Activated naive CD8-positive, alpha-beta T cell treated with anti-CD3 and anti-CD28 coated beads for 36 hours (primary cell): ENCODE data around the gene TMEM72. TPM values are rescaled to one million over a fixed set of nuclear protein-coding genes. Genes with fewer than 3 reads are reported as not detected.

Source experiments
- DNase-seq: peaks from one replicate; pipeline ENCODE4 v3.0.0; 2021
- H3K27ac Mint-ChIP-seq: one replicate; pipeline ENCODE4 v1.8.0; 2022; ENCODE audit warnings: mild to moderate bottlenecking, moderate library complexity, mixed read lengths
- H3K27me3 Mint-ChIP-seq: one replicate; pipeline ENCODE4 v1.8.0; 2022; ENCODE audit warnings: mild to moderate bottlenecking, mixed read lengths
- H3K36me3 Mint-ChIP-seq: one replicate; pipeline ENCODE4 v1.8.0; 2021; ENCODE audit warnings: mild to moderate bottlenecking, mixed read lengths
- H3K4me1 Mint-ChIP-seq: one replicate; pipeline ENCODE4 v1.8.0; 2021; ENCODE audit warnings: mixed read lengths
- H3K4me3 Mint-ChIP-seq: one replicate; pipeline ENCODE4 v1.8.0; 2022; ENCODE audit warnings: mild to moderate bottlenecking, moderate library complexity, mixed read lengths
- H3K9me3 Mint-ChIP-seq: one replicate; pipeline ENCODE4 v1.8.0; 2022; ENCODE audit warnings: mixed read lengths
- total RNA-seq, 2 experiments: library from RNA; stranded (reverse); gene quantifications; one replicate each; pipeline ENCODE4 v1.2.3, GENCODE V29; 2021

The TMEM72 gene
- total RNA-seq, 2 experiments from 2014 or later: not detected

- no peaks in the 10 kb centered on the region for H3K9me3 Mint-ChIP-seq
- H3K27me3 Mint-ChIP-seq: no peaks in the 10 kb centered on the region
- DNase-seq: no peak
- H3K4me3 Mint-ChIP-seq: no peak overlapping the region
- no peak overlapping the region for H3K27ac Mint-ChIP-seq
- no peaks in the 10 kb centered on the region for H3K36me3 Mint-ChIP-seq
- peaks cover 20% of the 10 kb centered on the region for H3K4me1 Mint-ChIP-seq
Measured at GRCh38 chr10:44977287-44978212, 66.4 kb downstream of the TMEM72 start.

GRCh38 chr10:44978213-44978569 lies 67.1 kb downstream of the TMEM72 start:
- no peak for DNase-seq
- H3K27ac Mint-ChIP-seq: no peak overlapping the region
- no peaks in the 10 kb centered on the region for H3K27me3 Mint-ChIP-seq
- H3K36me3 Mint-ChIP-seq: no peaks in the 10 kb centered on the region
- H3K9me3 Mint-ChIP-seq: no peaks in the 10 kb centered on the region
- peaks cover 17% of the 10 kb centered on the region for H3K4me1 Mint-ChIP-seq
- H3K4me3 Mint-ChIP-seq: no peak overlapping the region

GRCh38 chr10:44978570-44979280 lies 67.6 kb downstream of the TMEM72 start, which contains the start of gene DEPP1:
DEPP1 (minus strand) TSS chr10:44978809; CDS start chr10:44978030, 779 bp downstream.
- Mint-ChIP-seq H3K9me3 (no peaks in the 10 kb centered on the region), H3K36me3 (no peaks in the 10 kb centered on the region), H3K27me3 (no peaks in the 10 kb centered on the region), H3K4me1 (peaks cover 12% of the 10 kb centered on the region), H3K4me3 (peak within 1 kb of the TSS; percentile 32), H3K27ac (no peak within 1 kb of the TSS)
- DNase-seq: no peak

GRCh38 chr10:44979281-44980191 lies 68.4 kb downstream of the TMEM72 start:
- Mint-ChIP-seq H3K4me3 (no peak overlapping the region), H3K4me1 (peaks cover 8% of the 10 kb centered on the region), H3K27me3 (no peaks in the 10 kb centered on the region), H3K27ac (no peak overlapping the region), H3K9me3 (no peaks in the 10 kb centered on the region), H3K36me3 (no peaks in the 10 kb centered on the region)
- DNase-seq: no peak

- H3K4me3 Mint-ChIP-seq: no peak overlapping the region
- DNase-seq: no peak
- H3K4me1 Mint-ChIP-seq: peaks cover 8% of the 10 kb centered on the region
- no peaks in the 10 kb centered on the region for H3K36me3 Mint-ChIP-seq
- H3K27me3 Mint-ChIP-seq: no peaks in the 10 kb centered on the region
- no peaks in the 10 kb centered on the region for H3K9me3 Mint-ChIP-seq
- H3K27ac Mint-ChIP-seq: no peak overlapping the region
Measured at GRCh38 chr10:44980309-44981171, 69.4 kb downstream of the TMEM72 start.

- no peak for DNase-seq
- Mint-ChIP-seq H3K4me1 (peaks cover 8% of the 10 kb centered on the region), H3K4me3 (no peak overlapping the region), H3K27ac (no peak overlapping the region), H3K9me3 (no peaks in the 10 kb centered on the region), H3K27me3 (no peaks in the 10 kb centered on the region), H3K36me3 (no peaks in the 10 kb centered on the region)
Measured at GRCh38 chr10:44981172-44982113, 70.3 kb downstream of the TMEM72 start.

GRCh38 chr10:44982114-44982460 lies 71.0 kb downstream of the TMEM72 start:
- no peak overlapping the region for H3K27ac Mint-ChIP-seq
- DNase-seq: no peak
- no peaks in the 10 kb centered on the region for H3K36me3 Mint-ChIP-seq
- H3K27me3 Mint-ChIP-seq: no peaks in the 10 kb centered on the region
- H3K4me3 Mint-ChIP-seq: no peak overlapping the region
- H3K9me3 Mint-ChIP-seq: no peaks in the 10 kb centered on the region
- H3K4me1 Mint-ChIP-seq: peaks cover 13% of the 10 kb centered on the region

- no peaks in the 10 kb centered on the region for H3K9me3 Mint-ChIP-seq
- no peaks in the 10 kb centered on the region for H3K36me3 Mint-ChIP-seq
- H3K4me1 Mint-ChIP-seq: peaks cover 12% of the 10 kb centered on the region
- H3K27me3 Mint-ChIP-seq: no peaks in the 10 kb centered on the region
- DNase-seq: no peak
- no peak overlapping the region for H3K27ac Mint-ChIP-seq
- H3K4me3 Mint-ChIP-seq: no peak overlapping the region
Measured at GRCh38 chr10:44982496-44982895, 71.4 kb downstream of the TMEM72 start.

GRCh38 chr10:44983066-44983894 lies 72.1 kb downstream of the TMEM72 start:
- no peak for DNase-seq
- H3K4me1 Mint-ChIP-seq: peaks cover 12% of the 10 kb centered on the region
- H3K27me3 Mint-ChIP-seq: no peaks in the 10 kb centered on the region
- H3K27ac Mint-ChIP-seq: no peak overlapping the region
- H3K4me3 Mint-ChIP-seq: no peak overlapping the region
- H3K36me3 Mint-ChIP-seq: no peaks in the 10 kb centered on the region
- no peaks in the 10 kb centered on the region for H3K9me3 Mint-ChIP-seq

- H3K27me3 Mint-ChIP-seq: no peaks in the 10 kb centered on the region
- H3K36me3 Mint-ChIP-seq: no peaks in the 10 kb centered on the region
- peaks cover 12% of the 10 kb centered on the region for H3K4me1 Mint-ChIP-seq
- H3K4me3 Mint-ChIP-seq: no peak overlapping the region
- H3K27ac Mint-ChIP-seq: no peak overlapping the region
- no peaks in the 10 kb centered on the region for H3K9me3 Mint-ChIP-seq
- DNase-seq: no peak
Measured at GRCh38 chr10:44983895-44984278, 72.8 kb downstream of the TMEM72 start.

- H3K4me3 Mint-ChIP-seq: no peak overlapping the region
- DNase-seq: no peak
- no peak overlapping the region for H3K27ac Mint-ChIP-seq
- H3K27me3 Mint-ChIP-seq: no peaks in the 10 kb centered on the region
- peaks cover 12% of the 10 kb centered on the region for H3K4me1 Mint-ChIP-seq
- no peaks in the 10 kb centered on the region for H3K36me3 Mint-ChIP-seq
- H3K9me3 Mint-ChIP-seq: no peaks in the 10 kb centered on the region
Measured at GRCh38 chr10:44984671-44985101, 73.5 kb downstream of the TMEM72 start.

- H3K36me3 Mint-ChIP-seq: no peaks in the 10 kb centered on the region
- no peaks in the 10 kb centered on the region for H3K9me3 Mint-ChIP-seq
- H3K4me3 Mint-ChIP-seq: no peak overlapping the region
Measured at GRCh38 chr10:44985175-44985681, 74.1 kb downstream of the TMEM72 start.

More at GRCh38 chr10:44985175-44985681, 74.1 kb downstream of the TMEM72 start:
- Mint-ChIP-seq H3K27me3 (no peaks in the 10 kb centered on the region), H3K4me1 (peaks cover 12% of the 10 kb centered on the region), H3K27ac (no peak overlapping the region)
- no peak for DNase-seq
